Fibroblast of lung (primary cell): Measurements from ENCODE around the gene RPS26. TPM values are rescaled to one million over a fixed set of nuclear protein-coding genes. Genes with fewer than 3 reads are reported as not detected.

Experiments
- DNase-seq, 2 donors: peaks; one replicate each; pipeline versions ENCODE4 v3.0.0 to v3.0.0-alpha.2; 2010; ENCODE audit warnings: low read depth in 2 of 2
- H2AFZ ChIP-seq: 2 replicates; pipeline ENCODE4 v1.5.1; 2012; ENCODE audit warnings: low read length, control low read depth, inconsistent platforms
- H3K27ac ChIP-seq: 2 replicates; pipeline ENCODE4 v1.5.1; 2011; ENCODE audit warnings: low read length, control low read depth; ENCODE audit not compliant: insufficient read depth
- H3K27me3 ChIP-seq: 2 replicates; pipeline ENCODE4 v1.5.1; 2011; ENCODE audit warnings: mild to moderate bottlenecking, low read length; ENCODE audit not compliant: control insufficient read depth, insufficient read depth
- H3K36me3 ChIP-seq: 2 replicates; pipeline ENCODE4 v1.5.1; 2011; ENCODE audit warnings: low read length; ENCODE audit not compliant: control insufficient read depth, insufficient read depth
- H3K4me1 ChIP-seq: 2 replicates; pipeline ENCODE4 v1.5.1; 2011; ENCODE audit warnings: low read length; ENCODE audit not compliant: control insufficient read depth, insufficient read depth; ENCODE audit errors: extremely low read depth
- H3K4me2 ChIP-seq: 2 replicates; pipeline ENCODE4 v1.5.1; 2011; ENCODE audit warnings: low read length, control low read depth; ENCODE audit not compliant: insufficient read depth; ENCODE audit errors: extremely low read depth
- H3K4me3 ChIP-seq, 4 experiments: fragments of 200-600 bp in 1 of 4; sonication (generic) in 1 of 4; replicated peaks in 1 of 4; 2 replicates each; pipeline ENCODE4 v1.5.1; 2011 to 2016; ENCODE audit warnings: low read length in 4 of 4, low read depth in 3 of 4, mild to moderate bottlenecking in 3 of 4, control low read depth in 2 of 4, inconsistent platforms in 1 of 4, mixed read lengths in 1 of 4; ENCODE audit not compliant: insufficient read depth in 1 of 4; ENCODE audit errors: control extremely low read depth in 1 of 4
- H3K79me2 ChIP-seq: 2 replicates; pipeline ENCODE4 v1.5.1; 2012; ENCODE audit warnings: mild to moderate bottlenecking, low read length, inconsistent platforms; ENCODE audit not compliant: control insufficient read depth, insufficient read depth
- H3K9ac ChIP-seq: 2 replicates; pipeline ENCODE4 v1.5.1; 2011; ENCODE audit warnings: mild to moderate bottlenecking, low read length, control low read depth; ENCODE audit not compliant: insufficient read depth
- H3K9me3 ChIP-seq: 2 replicates; pipeline ENCODE4 v1.5.1; 2012; ENCODE audit warnings: low read depth, low read length; ENCODE audit not compliant: control insufficient read depth, insufficient read depth
- H4K20me1 ChIP-seq: 2 replicates; pipeline ENCODE4 v1.5.1; 2011; ENCODE audit warnings: low read length; ENCODE audit not compliant: control insufficient read depth, insufficient read depth; ENCODE audit errors: extremely low read depth
- EZH2 ChIP-seq: IDR thresholded peaks from 2 replicates; pipeline ENCODE4 v1.5.1; 2012; ENCODE audit warnings: low read length, control low read depth, mild to moderate bottlenecking; ENCODE audit errors: missing control alignments
- polyA plus RNA-seq, 2 donors: library from polyadenylated mRNA; depleted of rRNA in 1 of 2; stranded (reverse) in 1 of 2; unstranded in 1 of 2; fragments of >200 nt; gene quantifications; 2 replicates each; pipeline ENCODE4 v1.2.1, GENCODE V29; 2011 to 2012; ENCODE audit warnings: missing spikeins in 1 of 2
- total RNA-seq: library from RNA; depleted of rRNA; stranded (reverse); fragments of >200 nt; gene quantifications from 2 replicates; pipeline ENCODE4 v1.2.1, GENCODE V29; 2014
- TF ChIP-seq, protein P1 (sequence below), 2 donors: IDR thresholded peaks in 1 of 2; conservative IDR thresholded peaks in 1 of 2; 1 replicate in 1 of 2; 2 replicates in 1 of 2; pipeline ENCODE4 v1.5.1; 2011 to 2012; ENCODE audit warnings: low read length in 2 of 2, control low read depth in 1 of 2, inconsistent platforms in 1 of 2, low read depth in 1 of 2, mild to moderate bottlenecking in 1 of 2

Gene RPS26
- total and polyA plus RNA-seq, 2 donors (not counting 1 experiment from before 2014, with no cell fraction given): 86.2 to 739 TPM

DNA sequence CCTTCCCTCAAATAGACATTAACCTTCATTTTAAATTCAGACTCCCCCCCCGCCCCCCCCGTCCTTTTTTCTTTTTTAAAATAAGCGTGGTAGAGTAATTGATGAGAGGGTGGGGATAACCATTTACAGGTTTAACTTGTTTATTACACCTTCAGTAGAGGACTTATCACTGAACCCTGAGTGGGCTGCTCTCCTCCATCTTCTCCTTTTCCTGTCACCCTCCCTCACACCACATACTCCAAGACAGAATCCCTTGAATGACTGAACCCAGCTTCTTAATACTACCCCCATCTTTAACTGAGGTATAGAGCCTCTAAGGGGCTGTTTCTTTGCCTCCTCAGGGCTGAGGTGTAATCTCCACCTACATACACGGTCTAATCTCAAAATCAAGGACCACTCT, 24.5 kb upstream of the RPS26 start:
- Histone ChIP-seq H3K9ac (no peak overlapping the region), H4K20me1 (no peaks in the 10 kb centered on the region), H3K9me3 (no peaks in the 10 kb centered on the region), H3K4me2 (no peak overlapping the region), H3K79me2 (no peaks in the 10 kb centered on the region), H3K4me3 (no peak overlapping the region), H3K27ac (no peak overlapping the region), H3K27me3 (no peaks in the 10 kb centered on the region), H2AFZ (no peak overlapping the region), H3K36me3 (no peaks in the 10 kb centered on the region), H3K4me1 (peaks cover 17% of the 10 kb centered on the region)
- no peak for DNase-seq
- TF ChIP-seq EZH2: no peak
- TF ChIP-seq, protein P1, sequence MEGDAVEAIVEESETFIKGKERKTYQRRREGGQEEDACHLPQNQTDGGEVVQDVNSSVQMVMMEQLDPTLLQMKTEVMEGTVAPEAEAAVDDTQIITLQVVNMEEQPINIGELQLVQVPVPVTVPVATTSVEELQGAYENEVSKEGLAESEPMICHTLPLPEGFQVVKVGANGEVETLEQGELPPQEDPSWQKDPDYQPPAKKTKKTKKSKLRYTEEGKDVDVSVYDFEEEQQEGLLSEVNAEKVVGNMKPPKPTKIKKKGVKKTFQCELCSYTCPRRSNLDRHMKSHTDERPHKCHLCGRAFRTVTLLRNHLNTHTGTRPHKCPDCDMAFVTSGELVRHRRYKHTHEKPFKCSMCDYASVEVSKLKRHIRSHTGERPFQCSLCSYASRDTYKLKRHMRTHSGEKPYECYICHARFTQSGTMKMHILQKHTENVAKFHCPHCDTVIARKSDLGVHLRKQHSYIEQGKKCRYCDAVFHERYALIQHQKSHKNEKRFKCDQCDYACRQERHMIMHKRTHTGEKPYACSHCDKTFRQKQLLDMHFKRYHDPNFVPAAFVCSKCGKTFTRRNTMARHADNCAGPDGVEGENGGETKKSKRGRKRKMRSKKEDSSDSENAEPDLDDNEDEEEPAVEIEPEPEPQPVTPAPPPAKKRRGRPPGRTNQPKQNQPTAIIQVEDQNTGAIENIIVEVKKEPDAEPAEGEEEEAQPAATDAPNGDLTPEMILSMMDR (conservative IDR thresholded peaks at IDR 0.05 in 1 of 2, IDR thresholded peaks at IDR 0.05 in 1 of 2; ENCODE audit: low read depth in 1 of 2, low read length in 2 of 2): no peak

DNA sequence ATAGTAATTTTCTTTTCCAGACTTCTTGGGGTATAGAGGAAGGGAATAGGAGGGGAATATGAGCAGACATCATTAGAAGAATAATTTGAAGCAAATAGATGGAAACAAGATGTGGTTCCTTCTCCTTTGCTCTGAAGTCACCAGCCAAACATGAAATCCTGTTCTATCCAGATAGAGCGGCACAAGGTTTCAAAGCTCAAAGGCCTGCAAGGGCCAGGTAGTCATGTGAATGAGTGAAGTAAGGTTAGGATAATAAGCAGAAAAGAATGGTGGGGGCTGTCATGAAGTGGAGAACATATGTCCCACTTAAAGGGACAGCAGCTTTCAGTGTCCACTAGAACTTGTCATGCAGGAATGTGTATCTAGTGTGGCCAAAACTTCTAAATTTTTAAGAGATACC, 23.4 kb upstream of the RPS26 start:
- no peak for DNase-seq
- H3K27ac ChIP-seq: no peak overlapping the region
- H2AFZ ChIP-seq: no peak overlapping the region
- H4K20me1 ChIP-seq: no peaks in the 10 kb centered on the region
- H3K4me3 ChIP-seq: no peak overlapping the region
- no peaks in the 10 kb centered on the region for H3K36me3 ChIP-seq
- no peak overlapping the region for H3K4me2 ChIP-seq
- H3K9ac ChIP-seq: no peak overlapping the region
- no peaks in the 10 kb centered on the region for H3K79me2 ChIP-seq
- H3K9me3 ChIP-seq: no peaks in the 10 kb centered on the region
- peaks cover 17% of the 10 kb centered on the region for H3K4me1 ChIP-seq
- H3K27me3 ChIP-seq: no peaks in the 10 kb centered on the region
- TF ChIP-seq, protein P1 (conservative IDR thresholded peaks at IDR 0.05 in 1 of 2, IDR thresholded peaks at IDR 0.05 in 1 of 2; ENCODE audit: low read depth in 1 of 2, low read length in 2 of 2): no peak
- TF ChIP-seq EZH2: no peak

GRCh38 chr12:56020423-56021184, 21.1 kb upstream of the RPS26 start, which contains the start of gene IKZF4:
IKZF4 (plus strand) TSS chr12:56021043; CDS start chr12:56021494, 451 bp downstream.
- H3K4me3 ChIP-seq: peak within 1 kb of the TSS in 3 of 4 experiments; percentile 31 to 51 (median 45)
- H3K4me1 ChIP-seq: peaks cover 17% of the 10 kb centered on the region
- TF ChIP-seq, protein P1 (conservative IDR thresholded peaks at IDR 0.05 in 1 of 2, IDR thresholded peaks at IDR 0.05 in 1 of 2; ENCODE audit: low read depth in 1 of 2, low read length in 2 of 2): no peak
- no peaks in the 10 kb centered on the region for H3K79me2 ChIP-seq
- no peaks in the 10 kb centered on the region for H3K36me3 ChIP-seq
- H3K9me3 ChIP-seq: no peaks in the 10 kb centered on the region
- H4K20me1 ChIP-seq: no peaks in the 10 kb centered on the region
- H3K27me3 ChIP-seq: no peaks in the 10 kb centered on the region
- H3K27ac ChIP-seq: peak within 1 kb of the TSS; percentile 19
- DNase-seq: peak; percentile 36 to 94
- peak within 1 kb of the TSS; percentile 8 for H3K9ac ChIP-seq
- peak within 1 kb of the TSS; percentile 85 for H3K4me2 ChIP-seq
- peak within 1 kb of the TSS; percentile 92 for H2AFZ ChIP-seq
